Type B pancreatic cell (in vitro differentiated cells): ENCODE results near the gene COL4A3. TPM values are rescaled to one million over a fixed set of nuclear protein-coding genes. Genes with fewer than 3 reads are reported as not detected.

Experiments
- total RNA-seq: library from RNA; stranded (reverse); gene quantifications from 2 replicates; pipeline ENCODE4 v1.2.1, GENCODE V29; 2021; ENCODE audit warnings: low replicate concordance

The COL4A3 gene
- total RNA-seq, 1 donor from 2014 or later: 0.19 TPM

Other genes starting within 250 kb of the COL4A3 start
- 1.1 and 1.9 TPM in 2 replicates for gene COL4A4, start 419 bp upstream of the COL4A3 start, total RNA-seq
- 71.3 and 84.3 TPM in 2 replicates for gene MFF, start 160.6 kb downstream of the COL4A3 start, total RNA-seq
- gene TM4SF20, start 214.7 kb downstream of the COL4A3 start, total RNA-seq: 3.7 and 6.9 TPM in 2 replicates
- gene SCYGR1, start 223.3 kb downstream of the COL4A3 start, total RNA-seq: not detected in 2 replicates